ENCODE results near the gene BBS9.
"Not testable (repeated sequence)": the region's sequence is repeated elsewhere in the genome, so short reads cannot be mapped to it uniquely, and the experiment has no call there.

BBS9 gene

GRCh38 chr7:33201821-33202220 is 72.5 kb downstream of the BBS9 start:
- no peak for DNase-seq

DNA sequence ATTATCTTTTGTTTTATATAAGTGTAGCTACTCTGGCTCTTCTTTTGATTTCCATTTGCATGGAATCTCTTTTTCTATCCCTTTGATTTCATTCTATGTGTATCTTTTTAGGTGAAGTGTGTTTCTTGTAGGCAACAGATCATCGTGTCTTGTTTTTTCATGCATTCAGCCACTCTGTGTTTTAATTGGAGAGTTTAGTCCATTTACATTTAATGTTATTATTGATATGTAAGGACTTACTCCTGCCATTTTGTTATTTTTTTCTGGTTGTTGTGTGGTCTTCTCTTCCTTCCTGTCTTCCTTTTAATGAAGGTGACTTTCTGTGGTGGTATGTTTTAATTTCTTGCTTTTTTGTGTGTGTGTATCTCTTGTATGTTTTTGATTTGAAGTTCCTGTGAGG is 81.6 kb downstream of the BBS9 start:
- DNase-seq: no peak

DNA sequence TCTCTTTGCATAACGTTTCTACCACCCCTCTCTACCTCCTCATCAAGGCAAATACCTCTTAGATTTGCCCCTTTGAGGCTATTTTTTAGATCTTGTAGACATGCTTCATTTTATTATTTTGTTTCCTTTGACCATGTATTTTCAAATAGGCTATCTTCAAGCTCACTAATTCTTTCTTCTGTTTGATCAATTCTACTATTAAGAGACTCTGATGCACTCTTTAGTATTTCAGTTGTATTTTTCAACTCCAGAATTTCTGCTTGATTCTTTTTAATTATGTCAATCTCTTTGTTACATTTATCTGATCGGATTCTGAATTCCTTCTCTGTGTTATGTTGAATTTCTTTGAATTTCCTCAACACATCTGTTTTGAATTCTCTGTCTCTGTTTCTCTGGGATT is 82.8 kb downstream of the BBS9 start:
- DNase-seq: no peak

GRCh38 chr7:33215992-33216391 is 86.6 kb downstream of the BBS9 start:
- DNase-seq: no peak

- no peak for DNase-seq
Measured at GRCh38 chr7:33217595-33217994, 88.2 kb downstream of the BBS9 start.

- DNase-seq: not testable (repeated sequence)
Measured at GRCh38 chr7:33218841-33219535, 89.6 kb downstream of the BBS9 start.

DNA sequence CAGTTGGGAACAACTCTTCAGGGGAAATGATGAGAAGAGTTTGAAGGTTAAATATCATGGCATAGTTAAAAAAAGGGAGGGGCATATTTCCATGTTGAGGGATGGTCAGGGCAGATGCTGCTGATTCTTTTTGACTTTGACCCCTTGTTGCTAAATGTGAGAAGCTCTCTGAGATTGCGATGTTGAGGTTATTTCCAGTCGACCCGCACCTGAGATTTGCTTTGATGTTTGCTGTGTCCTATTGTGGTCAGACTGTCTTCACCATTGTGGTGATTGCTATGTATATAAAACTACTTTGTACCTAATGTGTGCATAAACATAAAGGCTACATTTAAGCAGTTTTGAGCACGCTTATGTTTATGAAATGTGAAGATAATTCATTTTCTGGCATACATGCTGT is 90.9 kb downstream of the BBS9 start:
- no peak for DNase-seq

GRCh38 chr7:33221390-33221789 is 92.0 kb downstream of the BBS9 start:
- no peak for DNase-seq

- DNase-seq: no peak
Measured at GRCh38 chr7:33232632-33233145, 103.3 kb downstream of the BBS9 start.

DNA sequence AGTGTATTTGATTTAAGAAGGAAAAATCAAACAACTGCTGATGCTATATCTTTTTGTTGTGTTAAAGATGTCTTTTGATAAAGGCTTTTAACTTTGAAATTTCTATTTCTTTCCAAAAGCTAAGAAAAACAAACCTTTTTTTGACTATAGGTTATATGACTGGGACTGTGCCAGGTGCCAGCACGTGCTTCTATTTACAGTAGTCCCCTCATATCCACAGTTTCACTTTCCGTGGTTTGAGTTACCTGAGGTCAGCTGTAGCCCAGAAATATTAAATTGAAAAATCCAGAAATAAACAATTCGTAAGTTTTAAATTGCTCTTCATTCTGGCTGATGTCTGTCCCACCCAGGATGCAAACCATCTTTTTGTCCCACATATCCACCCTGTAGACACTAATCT is 104.3 kb downstream of the BBS9 start:
- DNase-seq: no peak

DNA sequence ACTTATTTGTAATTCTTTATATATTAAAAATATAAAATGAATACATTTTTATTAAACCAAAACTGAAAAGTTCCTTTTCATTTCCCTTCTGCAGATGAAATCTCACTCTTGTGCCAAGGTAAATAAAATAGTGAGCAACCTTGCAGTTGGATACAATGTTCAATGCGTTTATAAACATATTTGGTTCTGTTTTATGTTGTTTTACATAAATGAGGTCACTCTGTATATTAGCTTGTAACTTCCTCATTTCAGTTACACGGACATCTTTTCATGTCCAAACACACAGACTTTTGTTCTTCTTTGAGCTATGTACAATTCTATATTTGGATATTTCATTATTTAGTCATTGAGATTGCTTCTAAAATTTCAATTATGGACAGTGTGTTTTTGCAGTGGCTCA is 107.7 kb downstream of the BBS9 start:
- DNase-seq: no peak

GRCh38 chr7:33243319-33243881 is 114.0 kb downstream of the BBS9 start:
- DNase-seq: no peak

DNA sequence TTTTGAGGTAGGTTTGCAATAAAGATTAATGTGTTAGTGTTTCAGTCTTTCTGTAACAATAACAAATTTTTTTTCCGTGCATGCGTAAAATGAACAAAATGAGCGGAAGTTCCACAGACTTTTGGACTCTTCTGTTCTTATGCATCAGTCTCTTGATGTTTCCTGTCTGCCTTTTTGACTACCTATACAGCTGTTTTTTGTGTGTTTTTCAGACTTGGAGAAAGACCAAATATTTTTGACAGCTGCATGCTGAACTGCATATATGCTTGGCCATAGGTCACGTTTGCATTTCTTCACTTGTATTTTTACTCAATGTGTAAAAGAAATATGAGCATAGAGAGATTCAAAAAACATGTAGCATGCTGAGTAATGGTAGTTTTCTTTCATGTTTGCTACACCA is 119.3 kb downstream of the BBS9 start:
- no peak for DNase-seq

- DNase-seq: no peak
Measured at GRCh38 chr7:33250421-33250871, 121.1 kb downstream of the BBS9 start.

- no peak for DNase-seq
Measured at GRCh38 chr7:33251301-33251700, 121.9 kb downstream of the BBS9 start.

GRCh38 chr7:33258491-33258951 is 129.2 kb downstream of the BBS9 start:
- DNase-seq: no peak

DNA sequence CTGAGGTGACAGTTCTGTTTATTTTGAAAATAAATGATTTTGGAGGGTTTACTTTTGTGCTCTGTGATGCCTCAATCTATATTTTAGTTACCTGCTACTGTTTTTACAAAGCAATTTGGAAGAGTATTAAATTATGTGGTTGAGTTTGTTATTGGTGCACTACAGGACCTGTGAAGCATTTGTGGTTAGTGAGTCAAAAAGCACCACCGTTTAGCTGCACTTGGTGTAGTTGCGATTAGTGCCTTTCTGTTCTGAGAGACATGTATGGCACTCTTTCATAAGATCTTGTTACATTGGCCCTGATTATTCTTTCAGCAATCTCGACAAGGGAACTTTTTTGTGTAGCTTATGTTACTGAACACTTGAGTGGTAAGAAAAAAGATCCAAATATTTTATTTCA is 132.2 kb downstream of the BBS9 start:
- no peak for DNase-seq

DNA sequence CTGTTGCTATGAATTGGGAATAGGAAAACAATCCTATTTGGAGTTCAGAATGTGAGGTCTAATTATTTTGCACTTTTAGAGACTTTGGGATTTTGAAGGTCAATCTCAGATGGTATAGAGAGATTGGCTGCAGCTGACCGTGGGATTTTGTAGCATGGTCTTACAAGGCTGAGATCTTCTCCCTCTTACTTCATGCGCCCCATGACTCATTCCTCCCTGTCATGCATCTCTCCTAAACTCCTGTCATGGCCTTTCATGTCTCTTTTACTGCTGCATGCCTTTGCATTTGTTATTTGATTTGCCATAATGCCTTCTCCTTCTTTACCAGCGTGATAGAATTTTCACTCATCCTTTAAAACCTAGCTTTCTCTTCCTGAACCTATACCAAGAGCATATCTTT is 133.1 kb downstream of the BBS9 start:
- DNase-seq: no peak

DNA sequence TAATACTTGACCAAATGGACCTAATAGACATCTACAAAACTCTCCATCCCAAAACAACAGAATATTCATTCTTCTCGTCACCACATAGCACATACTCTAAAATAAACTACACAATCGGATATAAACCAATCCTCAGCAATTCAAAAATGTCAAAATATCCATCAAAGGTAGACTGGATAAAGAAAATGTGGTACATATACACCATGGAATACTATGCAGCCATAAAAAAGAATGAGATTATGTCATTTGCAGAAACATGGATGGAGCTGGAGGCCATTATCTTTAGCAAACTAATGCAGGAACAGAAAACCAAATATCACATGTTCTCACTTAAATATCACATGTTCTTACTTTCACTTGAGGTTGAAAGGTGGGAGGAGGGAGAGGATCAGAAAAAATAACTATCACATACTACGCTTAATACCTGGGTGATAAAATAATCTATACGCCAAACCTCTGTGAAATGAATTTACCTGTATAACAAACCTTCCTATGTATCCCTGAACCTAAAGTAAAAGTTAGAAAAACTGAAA is 142.5 kb downstream of the BBS9 start:
- DNase-seq: not testable (repeated sequence)

DNA sequence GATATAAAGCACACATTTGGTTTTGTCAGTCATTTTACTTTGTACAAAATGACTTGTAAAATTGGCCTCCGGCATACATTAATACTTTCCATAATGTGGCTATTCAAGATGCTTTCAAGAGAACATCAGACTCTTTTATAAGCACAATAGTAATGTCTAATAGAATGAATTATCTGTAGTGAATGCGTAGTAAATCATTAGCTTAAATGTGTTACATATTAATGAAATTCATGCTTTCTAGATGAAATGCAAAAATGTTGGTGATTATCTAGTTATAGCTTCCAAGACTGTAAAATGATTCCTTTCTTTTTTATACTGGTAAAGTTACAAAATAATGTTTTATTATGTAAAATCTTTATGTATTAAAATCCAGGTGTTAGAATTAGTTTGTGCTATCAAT is 144.0 kb downstream of the BBS9 start:
- no peak for DNase-seq

DNA sequence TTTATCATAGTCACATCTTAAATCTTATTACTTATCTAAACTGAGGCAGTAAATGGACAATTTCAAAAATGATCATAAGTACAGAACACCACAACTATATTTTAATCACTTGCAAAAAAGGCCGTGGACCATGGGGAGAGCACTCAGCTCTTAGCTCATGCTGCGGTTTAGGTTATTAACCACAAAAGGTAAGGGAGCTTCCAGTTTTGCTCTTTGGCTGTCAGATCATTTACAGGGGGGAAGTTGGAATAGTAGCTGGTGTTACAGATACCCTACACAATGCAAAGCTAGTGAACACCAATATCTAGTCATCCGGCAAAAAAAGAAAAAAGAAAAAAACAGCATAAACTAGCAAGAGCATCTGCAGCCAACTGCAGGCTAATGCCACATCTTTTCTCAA is 147.0 kb downstream of the BBS9 start:
- DNase-seq: no peak

- no peak for DNase-seq
Measured at GRCh38 chr7:33276729-33277128, 147.4 kb downstream of the BBS9 start.

- DNase-seq: no peak
Measured at GRCh38 chr7:33278095-33278494, 148.7 kb downstream of the BBS9 start.

DNA sequence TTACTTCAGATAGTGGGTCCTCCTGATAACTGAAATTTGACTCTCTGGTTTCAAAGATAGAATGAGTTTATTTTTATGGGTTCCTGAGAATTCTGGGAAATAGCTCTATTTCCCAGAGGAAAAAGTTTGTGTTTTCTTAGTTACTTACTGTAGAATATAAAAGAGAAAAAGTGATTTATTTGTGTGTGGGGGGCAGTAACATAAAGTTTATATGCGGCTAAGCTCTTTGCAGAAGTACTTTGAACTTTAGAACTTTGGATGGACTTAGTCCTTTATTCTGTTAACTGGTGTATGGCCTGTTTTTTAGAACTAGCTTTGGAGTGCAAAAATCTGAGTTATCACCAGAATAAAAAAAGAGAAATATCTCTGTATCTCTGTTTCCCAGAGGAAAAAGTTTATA is 157.1 kb downstream of the BBS9 start:
- no peak for DNase-seq

Data from activated naive CD4-positive, alpha-beta T cell treated with Interleukin-2 at 50 U/mL for 16 hours (primary cell).